Astrocyte (in vitro differentiated cells and primary cell): Measurements from ENCODE around the gene TMEM39A. TPM values are rescaled to one million over a fixed set of nuclear protein-coding genes. Genes with fewer than 3 reads are reported as not detected.

Experiments
- DNase-seq: peaks from one replicate; pipeline ENCODE4 v3.0.0-alpha.2; 2010; ENCODE audit warnings: low read depth
- FAIRE-seq: peaks from 2 replicates; lab custom pipeline; 2011; peaks lifted over from hg19 to GRCh38; lab: Jason Lieb, UNC
- H2AFZ ChIP-seq: 2 replicates; pipeline ENCODE4 v1.6.0; 2012; ENCODE audit warnings: low read depth, low read length, inconsistent platforms
- H3K27ac ChIP-seq: 2 replicates; pipeline ENCODE4 v1.5.1; 2011; ENCODE audit warnings: low read depth, low read length, inconsistent platforms
- H3K27me3 ChIP-seq: 2 replicates; pipeline ENCODE4 v1.6.0; 2011; ENCODE audit warnings: low read length, inconsistent platforms; ENCODE audit not compliant: insufficient read depth
- H3K36me3 ChIP-seq: 2 replicates; pipeline ENCODE4 v1.5.1; 2011; ENCODE audit warnings: low read length, inconsistent platforms; ENCODE audit not compliant: insufficient read depth
- H3K4me1 ChIP-seq: 2 replicates; pipeline ENCODE4 v1.5.1; 2011; ENCODE audit warnings: low read length, inconsistent platforms; ENCODE audit not compliant: insufficient read depth
- H3K4me2 ChIP-seq: 2 replicates; pipeline ENCODE4 v1.6.0; 2012; ENCODE audit warnings: low read length, inconsistent platforms
- H3K4me3 ChIP-seq: 2 replicates; pipeline ENCODE4 v1.5.1; 2011; ENCODE audit warnings: low read depth, mild to moderate bottlenecking, low read length, inconsistent platforms; ENCODE audit not compliant: insufficient read depth
- H3K79me2 ChIP-seq: 2 replicates; pipeline ENCODE4 v1.6.0; 2012; ENCODE audit warnings: mild to moderate bottlenecking, low read length, inconsistent platforms; ENCODE audit not compliant: insufficient read depth
- H3K9ac ChIP-seq: 2 replicates; pipeline ENCODE4 v1.6.0; 2012; ENCODE audit warnings: mild to moderate bottlenecking, low read length, inconsistent platforms
- H3K9me3 ChIP-seq: 2 replicates; pipeline ENCODE4 v1.5.1; 2012; ENCODE audit warnings: low read depth, mild to moderate bottlenecking, low read length, inconsistent platforms; ENCODE audit not compliant: insufficient read depth
- H4K20me1 ChIP-seq: 2 replicates; pipeline ENCODE4 v1.6.0; 2012; ENCODE audit warnings: low read length, inconsistent platforms; ENCODE audit not compliant: insufficient read depth
- H3K27ac Mint-ChIP-seq: one replicate; pipeline ENCODE4 v1.8.0; 2021; ENCODE audit warnings: mild to moderate bottlenecking, mixed read lengths; ENCODE audit not compliant: unreplicated experiment
- H3K27me3 Mint-ChIP-seq: one replicate; pipeline ENCODE4 v1.8.0; 2021; ENCODE audit warnings: low read depth, mixed read lengths; ENCODE audit not compliant: unreplicated experiment
- H3K36me3 Mint-ChIP-seq: one replicate; pipeline ENCODE4 v1.8.0; 2021; ENCODE audit warnings: low read depth, mixed read lengths; ENCODE audit not compliant: unreplicated experiment
- H3K4me1 Mint-ChIP-seq: one replicate; pipeline ENCODE4 v1.8.0; 2021; ENCODE audit warnings: low read depth, mixed read lengths; ENCODE audit not compliant: unreplicated experiment
- H3K4me3 Mint-ChIP-seq: one replicate; pipeline ENCODE4 v1.8.0; 2021; ENCODE audit warnings: mild to moderate bottlenecking, moderate library complexity, mixed read lengths; ENCODE audit not compliant: unreplicated experiment
- H3K9me3 Mint-ChIP-seq: one replicate; pipeline ENCODE4 v1.8.0; 2021; ENCODE audit warnings: mild to moderate bottlenecking, mixed read lengths; ENCODE audit not compliant: unreplicated experiment
- EZH2 ChIP-seq: IDR thresholded peaks from 2 replicates; pipeline ENCODE4 v1.6.1; 2012; ENCODE audit warnings: mild to moderate bottlenecking, low read length, inconsistent platforms; ENCODE audit not compliant: insufficient read depth
- total RNA-seq: library from RNA; stranded (reverse); gene quantifications from 2 replicates; pipeline ENCODE4 v1.2.1, GENCODE V29; 2021
- TF ChIP-seq, protein P1 (sequence below): IDR thresholded peaks from 2 replicates; pipeline ENCODE4 v1.5.1; 2011; ENCODE audit warnings: low read depth, mild to moderate bottlenecking, inconsistent platforms, low read length, moderate library complexity; ENCODE audit not compliant: insufficient read depth

TMEM39A gene
- total RNA-seq, 1 donor from 2014 or later: 53.4 TPM

DNA sequence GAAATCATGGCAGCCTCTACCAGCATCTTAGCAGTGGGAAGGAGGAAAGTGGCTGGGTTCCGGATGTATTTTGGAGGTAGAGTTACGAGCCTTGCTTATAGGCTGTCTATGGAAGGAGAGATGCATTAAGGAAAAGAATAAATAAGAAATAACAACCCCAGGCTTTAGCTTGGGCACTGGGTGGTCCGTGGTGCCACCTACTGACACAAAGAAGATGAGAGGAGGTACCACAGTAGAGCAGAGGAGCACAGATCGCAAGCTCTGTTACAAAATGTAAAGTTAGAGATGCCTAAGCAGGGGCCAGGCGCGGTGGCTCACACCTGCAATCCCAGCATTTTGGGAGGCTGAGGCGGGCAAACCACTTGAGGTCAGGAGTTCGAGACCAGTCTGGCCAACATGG is 74.8 kb downstream of the TMEM39A start:
- Histone ChIP-seq H3K36me3 (peaks cover 41% of the 10 kb centered on the region), H3K27me3 (no peaks in the 10 kb centered on the region), H2AFZ (no peak overlapping the region), H3K9me3 (no peaks in the 10 kb centered on the region), H4K20me1 (no peaks in the 10 kb centered on the region), H3K4me3 (no peak overlapping the region), H3K27ac (no peak overlapping the region), H3K4me1 (no peaks in the 10 kb centered on the region), H3K79me2 (no peaks in the 10 kb centered on the region), H3K4me2 (no peak overlapping the region), H3K9ac (no peak overlapping the region)
- Mint-ChIP-seq H3K27me3 (no peaks in the 10 kb centered on the region), H3K4me1 (no peaks in the 10 kb centered on the region), H3K4me3 (no peak overlapping the region), H3K36me3 (peaks cover 16% of the 10 kb centered on the region), H3K9me3 (no peaks in the 10 kb centered on the region), H3K27ac (no peak overlapping the region)
- FAIRE-seq (no peak), DNase-seq (no peak)
- TF ChIP-seq, protein P1, sequence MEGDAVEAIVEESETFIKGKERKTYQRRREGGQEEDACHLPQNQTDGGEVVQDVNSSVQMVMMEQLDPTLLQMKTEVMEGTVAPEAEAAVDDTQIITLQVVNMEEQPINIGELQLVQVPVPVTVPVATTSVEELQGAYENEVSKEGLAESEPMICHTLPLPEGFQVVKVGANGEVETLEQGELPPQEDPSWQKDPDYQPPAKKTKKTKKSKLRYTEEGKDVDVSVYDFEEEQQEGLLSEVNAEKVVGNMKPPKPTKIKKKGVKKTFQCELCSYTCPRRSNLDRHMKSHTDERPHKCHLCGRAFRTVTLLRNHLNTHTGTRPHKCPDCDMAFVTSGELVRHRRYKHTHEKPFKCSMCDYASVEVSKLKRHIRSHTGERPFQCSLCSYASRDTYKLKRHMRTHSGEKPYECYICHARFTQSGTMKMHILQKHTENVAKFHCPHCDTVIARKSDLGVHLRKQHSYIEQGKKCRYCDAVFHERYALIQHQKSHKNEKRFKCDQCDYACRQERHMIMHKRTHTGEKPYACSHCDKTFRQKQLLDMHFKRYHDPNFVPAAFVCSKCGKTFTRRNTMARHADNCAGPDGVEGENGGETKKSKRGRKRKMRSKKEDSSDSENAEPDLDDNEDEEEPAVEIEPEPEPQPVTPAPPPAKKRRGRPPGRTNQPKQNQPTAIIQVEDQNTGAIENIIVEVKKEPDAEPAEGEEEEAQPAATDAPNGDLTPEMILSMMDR: no peak
- TF ChIP-seq EZH2: no peak

GRCh38 chr3:119382134-119382533 is 81.3 kb downstream of the TMEM39A start:
- no peak for TF ChIP-seq EZH2
- TF ChIP-seq, protein P1: no peak
- peaks cover 37% of the 10 kb centered on the region for H3K36me3 ChIP-seq
- no peak overlapping the region for H3K27ac Mint-ChIP-seq
- no peak overlapping the region for H3K4me3 Mint-ChIP-seq
- H4K20me1 ChIP-seq: peaks cover 10% of the 10 kb centered on the region
- H3K4me1 Mint-ChIP-seq: no peaks in the 10 kb centered on the region
- no peak overlapping the region for H3K9ac ChIP-seq
- H3K27me3 ChIP-seq: no peaks in the 10 kb centered on the region
- H3K27ac ChIP-seq: no peak overlapping the region
- no peak for FAIRE-seq
- H3K9me3 Mint-ChIP-seq: no peaks in the 10 kb centered on the region
- H3K9me3 ChIP-seq: no peaks in the 10 kb centered on the region
- H2AFZ ChIP-seq: no peak overlapping the region
- peaks cover 15% of the 10 kb centered on the region for H3K36me3 Mint-ChIP-seq
- H3K27me3 Mint-ChIP-seq: no peaks in the 10 kb centered on the region
- no peaks in the 10 kb centered on the region for H3K79me2 ChIP-seq
- H3K4me2 ChIP-seq: no peak overlapping the region
- DNase-seq: no peak
- H3K4me3 ChIP-seq: no peak overlapping the region
- H3K4me1 ChIP-seq: no peaks in the 10 kb centered on the region

DNA sequence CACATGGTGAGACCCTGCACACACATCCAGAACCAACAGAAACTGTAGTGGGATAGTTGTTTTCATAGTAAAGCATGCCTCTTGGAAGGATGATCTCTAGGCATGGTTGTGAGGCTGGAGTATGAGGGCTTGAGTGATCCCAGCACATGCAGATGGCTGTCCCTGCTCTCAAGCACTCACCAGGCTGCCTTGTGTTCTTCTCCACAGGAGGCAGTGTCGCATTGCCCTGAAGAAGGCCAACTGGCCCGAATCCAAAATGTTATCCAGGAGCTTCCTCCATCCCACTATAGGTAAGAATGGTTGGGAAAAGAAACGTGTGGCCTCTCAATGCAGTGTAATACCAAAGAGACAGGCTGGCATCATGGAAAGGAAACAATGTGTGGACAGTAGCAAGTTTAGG is 82.7 kb downstream of the TMEM39A start:
- Histone ChIP-seq H3K27me3 (no peaks in the 10 kb centered on the region), H4K20me1 (peaks cover 15% of the 10 kb centered on the region), H3K27ac (no peak overlapping the region), H3K9ac (no peak overlapping the region), H3K4me1 (no peaks in the 10 kb centered on the region), H3K79me2 (no peaks in the 10 kb centered on the region), H3K4me2 (no peak overlapping the region), H2AFZ (no peak overlapping the region), H3K36me3 (peaks cover 38% of the 10 kb centered on the region), H3K4me3 (no peak overlapping the region), H3K9me3 (no peaks in the 10 kb centered on the region)
- no peak for FAIRE-seq
- H3K4me1 Mint-ChIP-seq: no peaks in the 10 kb centered on the region
- no peaks in the 10 kb centered on the region for H3K9me3 Mint-ChIP-seq
- H3K27me3 Mint-ChIP-seq: no peaks in the 10 kb centered on the region
- no peak overlapping the region for H3K4me3 Mint-ChIP-seq
- H3K27ac Mint-ChIP-seq: no peak overlapping the region
- TF ChIP-seq, protein P1: no peak
- no peak for TF ChIP-seq EZH2
- peaks cover 13% of the 10 kb centered on the region for H3K36me3 Mint-ChIP-seq
- no peak for DNase-seq

Other genes starting within 250 kb of the TMEM39A start
- gene B4GALT4, start 222.7 kb downstream of the TMEM39A start, total RNA-seq: 36.7 and 45.4 TPM in 2 replicates
- 48.1 and 58.8 TPM in 2 replicates for gene ARHGAP31, start 169.2 kb downstream of the TMEM39A start, total RNA-seq
- gene POGLUT1, start 5.3 kb upstream of the TMEM39A start, total RNA-seq: 15.1 and 16.4 TPM in 2 replicates
- 109 and 116 TPM in 2 replicates for gene TIMMDC1, start 34.9 kb upstream of the TMEM39A start, total RNA-seq
- gene CD80, start 96.0 kb upstream of the TMEM39A start, total RNA-seq: not detected in 2 replicates
- gene ADPRH, start 115.9 kb upstream of the TMEM39A start, total RNA-seq: 2.6 and 3.1 TPM in 2 replicates
- gene PLA1A, start 134.3 kb upstream of the TMEM39A start, total RNA-seq: 0.91 and 2.0 TPM in 2 replicates
- gene POPDC2, start 197.0 kb upstream of the TMEM39A start, total RNA-seq: 1.8 and 2.1 TPM in 2 replicates
- 22.8 and 24.3 TPM in 2 replicates for gene COX17, start 213.8 kb upstream of the TMEM39A start, total RNA-seq
- 0.16 TPM in 1 of 2 replicates, not detected in the other for gene CFAP91, start 239.4 kb upstream of the TMEM39A start, total RNA-seq